Omental fat pad (tissue), 4 donors: ENCODE results near the gene PCDHB4. TPM values are rescaled to one million over a fixed set of nuclear protein-coding genes. Genes with fewer than 3 reads are reported as not detected.
"Not testable (repeated sequence)": the region's sequence is repeated elsewhere in the genome, so short reads cannot be mapped to it uniquely, and the experiment has no call there.

Experiments
- ATAC-seq: fragments of 150-250 bp; one replicate; pipeline ENCODE4 v1.9.1; 2016; ENCODE audit warnings: mild to moderate bottlenecking, moderate library complexity; ENCODE audit not compliant: low FRiP score
- DNase-seq: peaks from one replicate; pipeline ENCODE4 v3.0.0-alpha.2; 2019; ENCODE audit warnings: low spot score
- total RNA-seq, 4 donors: library from RNA; depleted of rRNA; stranded (reverse); fragments of >200 nt; gene quantifications; one replicate each; pipeline ENCODE4 v1.1.0, GENCODE V29; 2016
- TF ChIP-seq, protein P1 (sequence below), 3 donors: fragments of 450-650 bp; IDR thresholded peaks; one replicate each; pipeline ENCODE4 v1.5.1; 2016 to 2017; ENCODE audit warnings: antibody characterized with exemption in 3 of 3, mild to moderate bottlenecking in 3 of 3, moderate library complexity in 2 of 3

PCDHB4 gene
- total RNA-seq, 4 donors from 2014 or later = 1.2 to 6.9 (median 3.2) TPM

DNA sequence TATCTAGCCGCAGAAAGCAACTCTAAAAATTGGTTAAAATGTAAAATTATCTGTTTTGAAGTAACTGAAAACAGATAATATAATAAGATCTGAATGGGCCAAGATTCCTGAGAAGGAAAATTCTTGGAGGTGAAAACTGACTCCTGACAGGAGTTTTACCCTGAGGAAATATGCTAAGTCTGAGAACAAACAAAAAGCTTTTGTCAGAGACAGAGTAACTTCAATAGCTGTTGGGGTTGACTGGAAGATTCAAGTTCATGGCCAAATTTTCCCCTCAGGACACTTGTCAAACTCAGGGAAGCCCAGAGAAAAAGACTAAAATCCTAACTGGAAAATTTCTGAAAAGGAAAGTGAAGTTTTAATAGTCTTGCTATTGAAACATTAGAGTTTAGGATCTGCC lies 5.7 kb downstream of the PCDHB4 start:
- DNase-seq = no peak
- no peak for ATAC-seq
- TF ChIP-seq, protein P1, sequence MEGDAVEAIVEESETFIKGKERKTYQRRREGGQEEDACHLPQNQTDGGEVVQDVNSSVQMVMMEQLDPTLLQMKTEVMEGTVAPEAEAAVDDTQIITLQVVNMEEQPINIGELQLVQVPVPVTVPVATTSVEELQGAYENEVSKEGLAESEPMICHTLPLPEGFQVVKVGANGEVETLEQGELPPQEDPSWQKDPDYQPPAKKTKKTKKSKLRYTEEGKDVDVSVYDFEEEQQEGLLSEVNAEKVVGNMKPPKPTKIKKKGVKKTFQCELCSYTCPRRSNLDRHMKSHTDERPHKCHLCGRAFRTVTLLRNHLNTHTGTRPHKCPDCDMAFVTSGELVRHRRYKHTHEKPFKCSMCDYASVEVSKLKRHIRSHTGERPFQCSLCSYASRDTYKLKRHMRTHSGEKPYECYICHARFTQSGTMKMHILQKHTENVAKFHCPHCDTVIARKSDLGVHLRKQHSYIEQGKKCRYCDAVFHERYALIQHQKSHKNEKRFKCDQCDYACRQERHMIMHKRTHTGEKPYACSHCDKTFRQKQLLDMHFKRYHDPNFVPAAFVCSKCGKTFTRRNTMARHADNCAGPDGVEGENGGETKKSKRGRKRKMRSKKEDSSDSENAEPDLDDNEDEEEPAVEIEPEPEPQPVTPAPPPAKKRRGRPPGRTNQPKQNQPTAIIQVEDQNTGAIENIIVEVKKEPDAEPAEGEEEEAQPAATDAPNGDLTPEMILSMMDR (IDR thresholded peaks at IDR 0.05) = no peak

DNA sequence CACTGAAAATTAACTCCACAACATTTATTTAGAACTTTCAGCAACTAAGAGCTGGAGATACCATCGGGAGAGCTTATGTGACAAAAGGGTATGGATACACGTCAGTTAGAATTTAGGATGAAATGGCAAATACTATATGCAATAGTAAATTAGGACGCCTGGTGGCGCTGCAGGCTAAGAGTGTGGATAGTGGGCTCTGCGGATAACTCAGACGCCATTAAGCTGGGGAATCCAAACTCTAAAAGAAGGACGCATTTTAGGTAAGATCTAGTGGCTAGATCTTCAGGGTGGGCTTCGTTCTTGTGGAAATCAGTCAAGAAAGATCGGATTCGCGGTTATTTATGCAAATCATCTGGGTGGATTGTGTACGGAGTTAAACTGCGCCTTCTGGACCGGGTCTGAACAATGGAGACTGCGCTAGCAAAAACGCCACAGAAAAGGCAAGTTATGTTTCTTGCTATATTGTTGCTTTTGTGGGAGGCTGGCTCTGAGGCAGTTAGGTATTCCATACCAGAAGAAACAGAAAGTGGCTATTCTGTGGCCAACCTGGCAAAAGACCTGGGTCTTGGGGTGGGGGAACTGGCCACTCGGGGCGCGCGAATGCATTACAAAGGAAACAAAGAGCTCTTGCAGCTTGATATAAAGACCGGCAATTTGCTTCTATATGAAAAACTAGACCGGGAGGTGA lies 13.6 kb downstream of the PCDHB4 start, which contains the start of gene PCDHB5:
Gene PCDHB5, plus strand, starts transcription at position 177 of the 688 bp plus-strand sequence. Its CDS starts 229 bp downstream, at position 406.
- TF ChIP-seq, protein P1 (IDR thresholded peaks at IDR 0.05) = no peak
- no peak for DNase-seq
- no peak for ATAC-seq

DNA sequence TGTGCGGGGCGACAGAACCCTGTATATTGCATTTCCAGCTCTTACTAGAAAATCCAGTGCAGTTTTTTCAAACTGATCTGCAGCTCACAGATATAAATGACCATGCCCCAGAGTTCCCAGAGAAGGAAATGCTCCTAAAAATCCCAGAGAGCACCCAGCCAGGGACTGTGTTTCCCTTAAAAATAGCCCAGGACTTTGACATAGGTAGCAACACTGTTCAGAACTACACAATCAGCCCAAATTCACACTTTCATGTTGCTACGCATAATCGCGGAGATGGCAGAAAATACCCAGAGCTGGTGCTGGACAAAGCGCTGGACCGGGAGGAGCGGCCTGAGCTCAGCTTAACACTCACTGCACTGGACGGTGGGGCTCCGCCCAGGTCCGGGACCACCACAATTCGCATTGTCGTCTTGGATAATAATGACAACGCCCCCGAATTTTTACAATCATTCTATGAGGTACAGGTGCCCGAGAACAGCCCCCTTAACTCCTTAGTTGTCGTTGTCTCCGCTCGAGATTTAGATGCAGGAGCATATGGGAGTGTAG lies 14.2 kb downstream of the PCDHB4 start:
- TF ChIP-seq, protein P1 (IDR thresholded peaks at IDR 0.05) = no peak
- no peak for DNase-seq
- ATAC-seq = no peak

DNA sequence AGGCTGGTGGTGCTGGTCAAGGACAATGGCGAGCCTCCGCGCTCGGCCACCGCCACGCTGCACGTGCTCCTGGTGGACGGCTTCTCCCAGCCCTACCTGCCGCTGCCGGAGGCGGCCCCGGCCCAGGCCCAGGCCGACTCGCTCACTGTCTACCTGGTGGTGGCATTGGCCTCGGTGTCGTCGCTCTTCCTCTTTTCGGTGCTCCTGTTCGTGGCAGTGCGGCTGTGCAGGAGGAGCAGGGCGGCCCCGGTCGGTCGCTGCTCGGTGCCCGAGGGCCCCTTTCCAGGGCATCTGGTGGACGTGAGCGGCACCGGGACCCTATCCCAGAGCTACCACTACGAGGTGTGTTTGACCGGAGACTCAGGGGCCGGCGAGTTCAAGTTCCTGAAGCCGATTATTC lies 15.7 kb downstream of the PCDHB4 start:
- DNase-seq = not testable (repeated sequence)

DNA sequence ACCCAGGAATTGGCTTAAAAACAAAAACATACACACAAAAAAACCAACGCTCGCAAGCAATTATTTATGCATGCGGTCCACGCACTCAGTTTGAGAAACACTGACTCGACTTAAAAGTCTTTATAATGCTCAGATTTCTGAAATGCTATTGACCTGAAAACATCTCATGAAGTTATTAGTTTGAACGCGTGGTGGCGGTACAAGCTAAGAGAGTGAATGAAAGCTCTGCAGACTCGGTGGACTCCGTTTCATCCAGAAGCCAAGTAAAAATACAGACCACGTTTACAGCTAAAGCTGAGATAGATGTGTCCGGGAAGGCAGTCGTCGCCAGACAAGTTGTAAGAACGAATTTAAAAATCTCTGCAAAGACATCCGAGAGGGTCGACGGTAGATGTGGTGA lies 28.2 kb downstream of the PCDHB4 start, which contains the start of gene PCDHB6:
Gene PCDHB6, plus strand, starts transcription at position 246 of the 400 bp plus-strand sequence. CDS start 201 bp downstream, outside the sequence.
- TF ChIP-seq, protein P1 (IDR thresholded peaks at IDR 0.05) = no peak
- ATAC-seq (no peak), DNase-seq (no peak)

More for the DNA sequence above, 15.7 kb downstream of the PCDHB4 start:
- not testable (repeated sequence) for ATAC-seq

DNA sequence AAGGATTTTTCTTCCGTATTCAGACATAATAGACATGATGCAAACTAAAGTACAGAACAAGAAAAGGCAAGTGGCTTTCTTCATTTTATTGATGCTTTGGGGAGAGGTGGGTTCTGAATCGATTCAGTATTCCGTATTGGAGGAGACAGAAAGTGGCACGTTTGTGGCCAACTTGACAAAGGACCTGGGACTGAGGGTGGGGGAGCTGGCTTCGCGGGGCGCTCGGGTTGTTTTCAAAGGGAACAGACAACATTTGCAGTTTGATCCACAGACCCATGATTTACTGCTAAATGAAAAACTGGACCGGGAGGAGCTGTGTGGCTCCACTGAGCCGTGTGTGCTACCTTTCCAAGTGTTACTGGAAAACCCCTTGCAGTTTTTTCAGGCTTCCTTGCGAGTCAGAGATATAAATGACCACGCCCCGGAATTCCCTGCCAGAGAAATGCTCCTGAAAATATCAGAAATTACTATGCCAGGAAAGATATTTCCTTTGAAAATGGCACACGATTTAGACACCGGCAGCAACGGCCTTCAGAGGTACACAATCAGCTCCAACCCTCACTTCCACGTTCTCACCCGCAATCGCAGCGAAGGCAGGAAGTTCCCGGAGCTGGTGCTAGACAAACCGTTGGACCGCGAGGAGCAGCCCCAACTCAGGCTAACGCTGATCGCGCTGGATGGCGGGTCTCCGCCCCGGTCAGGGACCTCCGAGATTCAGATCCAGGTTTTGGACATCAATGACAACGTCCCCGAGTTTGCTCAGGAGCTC lies 28.8 kb downstream of the PCDHB4 start:
- TF ChIP-seq, protein P1 (IDR thresholded peaks at IDR 0.05) = no peak
- no peak for ATAC-seq
- no peak for DNase-seq

DNA sequence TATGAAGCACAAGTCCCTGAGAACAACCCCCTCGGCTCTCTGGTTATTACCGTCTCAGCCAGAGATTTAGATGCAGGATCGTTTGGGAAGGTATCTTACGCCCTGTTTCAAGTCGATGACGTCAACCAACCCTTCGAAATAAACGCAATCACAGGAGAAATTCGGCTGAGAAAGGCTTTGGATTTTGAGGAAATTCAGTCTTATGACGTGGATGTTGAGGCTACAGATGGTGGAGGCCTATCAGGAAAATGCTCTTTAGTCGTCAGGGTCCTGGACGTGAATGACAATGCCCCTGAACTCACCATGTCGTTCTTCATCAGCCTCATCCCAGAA lies 29.3 kb downstream of the PCDHB4 start:
- TF ChIP-seq, protein P1 (IDR thresholded peaks at IDR 0.05) = no peak
- ATAC-seq (no peak), DNase-seq (no peak)

DNA sequence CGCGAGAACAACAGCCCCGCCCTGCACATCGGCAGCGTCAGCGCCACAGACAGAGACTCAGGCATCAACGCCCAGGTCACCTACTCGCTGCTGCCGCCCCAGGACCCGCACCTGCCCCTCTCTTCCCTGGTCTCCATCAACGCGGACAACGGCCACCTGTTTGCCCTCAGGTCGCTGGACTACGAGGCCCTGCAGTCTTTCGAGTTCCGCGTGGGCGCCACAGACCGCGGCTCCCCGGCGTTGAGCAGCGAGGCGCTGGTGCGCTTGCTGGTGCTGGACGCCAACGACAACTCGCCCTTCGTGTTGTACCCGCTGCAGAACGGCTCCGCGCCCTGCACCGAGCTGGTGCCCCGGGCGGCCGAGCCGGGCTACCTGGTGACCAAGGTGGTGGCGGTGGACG lies 30.0 kb downstream of the PCDHB4 start:
- ATAC-seq, DNase-seq: not testable (repeated sequence)

DNA sequence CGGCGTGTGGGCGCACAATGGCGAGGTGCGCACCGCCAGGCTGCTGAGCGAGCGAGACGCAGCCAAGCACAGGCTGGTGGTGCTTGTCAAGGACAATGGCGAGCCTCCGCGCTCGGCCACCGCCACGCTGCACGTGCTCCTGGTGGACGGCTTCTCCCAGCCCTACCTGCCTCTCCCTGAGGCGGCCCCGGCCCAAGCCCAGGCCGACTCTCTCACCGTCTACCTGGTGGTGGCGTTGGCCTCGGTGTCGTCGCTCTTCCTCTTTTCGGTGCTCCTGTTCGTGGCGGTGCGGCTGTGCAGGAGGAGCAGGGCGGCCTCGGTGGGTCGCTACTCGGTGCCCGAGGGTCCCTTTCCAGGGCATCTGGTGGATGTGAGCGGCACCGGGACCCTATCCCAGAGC lies 30.5 kb downstream of the PCDHB4 start:
- not testable (repeated sequence) for DNase-seq, ATAC-seq
